ENCODE results near the gene ACTG2. TPM values are rescaled to one million over a fixed set of nuclear protein-coding genes. Genes with fewer than 3 reads are reported as not detected.

Gene ACTG2
- total and polyA plus RNA-seq, 2 experiments from 2014 or later = 20.3 to 41.1 TPM

DNA sequence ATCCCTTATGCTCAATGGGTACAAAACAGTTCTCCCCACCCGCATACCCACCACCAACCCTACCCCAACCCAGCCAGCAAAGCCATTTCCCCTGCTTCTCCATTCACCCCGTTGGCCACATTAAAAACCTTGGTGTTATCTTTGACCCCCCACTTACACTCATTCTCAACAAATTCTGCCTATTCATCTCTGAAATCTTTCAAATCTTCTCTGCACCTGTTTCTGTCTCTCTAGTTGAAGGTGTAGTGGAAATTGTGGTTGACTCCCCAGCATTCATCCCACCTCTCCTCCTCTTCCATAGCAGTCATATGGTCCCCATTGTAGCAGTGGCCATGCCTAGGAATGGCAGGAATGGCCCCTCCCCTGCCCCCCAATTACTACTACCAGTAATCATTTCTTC, 71.4 kb downstream of the ACTG2 start:
- H3K4me2 ChIP-seq = no peak overlapping the region
- H3K27me3 ChIP-seq = no peaks in the 10 kb centered on the region
- H2AFZ ChIP-seq = no peak overlapping the region
- no peaks in the 10 kb centered on the region for H4K20me1 ChIP-seq (ENCODE audit: insufficient read depth, poor library complexity, severe bottlenecking)
- H3K27ac ChIP-seq = peak overlapping the region; percentile 4
- H3K9me2 ChIP-seq (replicated peaks; ENCODE audit: insufficient read depth) = no peaks in the 10 kb centered on the region
- TF ChIP-seq EZH2 (IDR thresholded peaks at IDR 0.05; ENCODE audit: borderline replicate concordance) = no peak
- no peak for TF ChIP-seq EZH2phosphoT487 (IDR thresholded peaks at IDR 0.05; ENCODE audit: low read depth, severe bottlenecking, unreplicated experiment)
- TF ChIP-seq, protein P1, sequence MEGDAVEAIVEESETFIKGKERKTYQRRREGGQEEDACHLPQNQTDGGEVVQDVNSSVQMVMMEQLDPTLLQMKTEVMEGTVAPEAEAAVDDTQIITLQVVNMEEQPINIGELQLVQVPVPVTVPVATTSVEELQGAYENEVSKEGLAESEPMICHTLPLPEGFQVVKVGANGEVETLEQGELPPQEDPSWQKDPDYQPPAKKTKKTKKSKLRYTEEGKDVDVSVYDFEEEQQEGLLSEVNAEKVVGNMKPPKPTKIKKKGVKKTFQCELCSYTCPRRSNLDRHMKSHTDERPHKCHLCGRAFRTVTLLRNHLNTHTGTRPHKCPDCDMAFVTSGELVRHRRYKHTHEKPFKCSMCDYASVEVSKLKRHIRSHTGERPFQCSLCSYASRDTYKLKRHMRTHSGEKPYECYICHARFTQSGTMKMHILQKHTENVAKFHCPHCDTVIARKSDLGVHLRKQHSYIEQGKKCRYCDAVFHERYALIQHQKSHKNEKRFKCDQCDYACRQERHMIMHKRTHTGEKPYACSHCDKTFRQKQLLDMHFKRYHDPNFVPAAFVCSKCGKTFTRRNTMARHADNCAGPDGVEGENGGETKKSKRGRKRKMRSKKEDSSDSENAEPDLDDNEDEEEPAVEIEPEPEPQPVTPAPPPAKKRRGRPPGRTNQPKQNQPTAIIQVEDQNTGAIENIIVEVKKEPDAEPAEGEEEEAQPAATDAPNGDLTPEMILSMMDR (IDR thresholded peaks at IDR 0.05; ENCODE audit: poor library complexity) = no peak
- H3K4me1 ChIP-seq (ENCODE audit: insufficient read depth) = no peaks in the 10 kb centered on the region
- no peaks in the 10 kb centered on the region for H3K36me3 ChIP-seq (replicated peaks; ENCODE audit: insufficient read depth, low read depth)
- H3K79me2 ChIP-seq = no peaks in the 10 kb centered on the region
- H3K4me3 ChIP-seq = no peak overlapping the region
- DNase-seq (ENCODE audit: low spot score) = no peak
- H3K9me3 ChIP-seq (ENCODE audit: low read depth) = no peaks in the 10 kb centered on the region
- WGBS (ENCODE audit: low lambda C conversion rate, missing lambda C conversion rate) = 90% methylated on average over 2 of the region's 2 CpGs

DNA sequence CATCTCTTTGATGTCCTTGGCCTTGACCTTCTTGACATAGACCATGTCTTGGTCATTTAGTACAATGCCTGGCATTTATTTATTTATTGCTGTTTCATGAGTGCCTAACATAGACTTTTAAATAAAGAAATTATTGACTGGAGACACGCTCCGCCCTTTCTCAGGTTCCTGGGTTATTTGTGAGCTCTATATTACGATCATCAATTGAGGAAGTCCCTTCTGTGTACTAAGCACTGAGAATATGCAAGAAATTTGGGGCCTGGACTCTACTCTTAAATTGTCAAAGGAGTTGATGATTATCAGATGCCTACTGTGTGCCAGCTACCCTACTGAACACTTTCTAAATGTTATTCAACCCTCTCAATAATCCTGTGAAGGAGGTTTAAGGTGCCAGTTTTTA, 72.2 kb downstream of the ACTG2 start:
- 96% methylated on average over 3 of the region's 3 CpGs for WGBS (ENCODE audit: low lambda C conversion rate, missing lambda C conversion rate)
- H3K27me3 ChIP-seq = no peaks in the 10 kb centered on the region
- no peaks in the 10 kb centered on the region for H4K20me1 ChIP-seq (ENCODE audit: insufficient read depth, poor library complexity, severe bottlenecking)
- H3K36me3 ChIP-seq (replicated peaks; ENCODE audit: insufficient read depth, low read depth) = no peaks in the 10 kb centered on the region
- H3K4me2 ChIP-seq = no peak overlapping the region
- no peaks in the 10 kb centered on the region for H3K79me2 ChIP-seq
- H3K9me2 ChIP-seq (replicated peaks; ENCODE audit: insufficient read depth) = no peaks in the 10 kb centered on the region
- TF ChIP-seq EZH2phosphoT487 (IDR thresholded peaks at IDR 0.05; ENCODE audit: low read depth, severe bottlenecking, unreplicated experiment) (no peak), EZH2 (IDR thresholded peaks at IDR 0.05; ENCODE audit: borderline replicate concordance) (no peak)
- TF ChIP-seq, protein P1 (IDR thresholded peaks at IDR 0.05; ENCODE audit: poor library complexity) = no peak
- H2AFZ ChIP-seq = no peak overlapping the region
- H3K27ac ChIP-seq = no peak overlapping the region
- no peaks in the 10 kb centered on the region for H3K9me3 ChIP-seq (ENCODE audit: low read depth)
- no peak for DNase-seq (ENCODE audit: low spot score)
- no peak overlapping the region for H3K4me3 ChIP-seq
- no peaks in the 10 kb centered on the region for H3K4me1 ChIP-seq (ENCODE audit: insufficient read depth)

DNA sequence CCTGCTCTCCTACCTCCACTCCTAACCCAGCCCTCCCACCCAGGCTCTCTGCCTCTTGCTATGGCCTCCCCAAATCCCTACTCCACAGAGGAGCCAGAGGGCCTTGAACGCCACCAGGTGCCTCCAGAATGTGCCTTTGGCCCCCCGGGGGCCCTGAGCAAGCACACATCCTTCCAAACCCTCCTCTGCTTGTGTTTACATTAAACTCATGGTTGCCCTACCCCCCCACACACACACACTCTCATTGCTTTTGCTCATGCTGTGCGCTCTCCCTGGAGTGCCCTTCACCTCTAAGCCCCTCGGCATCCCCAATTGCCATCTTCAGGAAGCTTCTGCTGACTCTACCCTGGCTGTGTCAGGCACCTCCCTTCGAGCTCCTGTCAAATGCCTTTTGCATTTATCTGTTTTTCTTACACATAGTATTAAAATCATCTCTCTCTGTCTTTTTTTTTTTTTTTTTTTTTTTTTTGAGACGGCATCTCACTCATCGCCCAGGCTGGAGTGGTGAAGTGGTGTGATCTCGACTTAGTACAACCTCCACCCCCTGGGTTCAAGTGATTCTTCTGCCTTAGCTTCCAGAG, 75.6 kb downstream of the ACTG2 start:
- Histone ChIP-seq H3K27ac (no peak overlapping the region), H3K36me3 (replicated peaks; ENCODE audit: insufficient read depth, low read depth) (no peaks in the 10 kb centered on the region), H2AFZ (no peak overlapping the region), H3K79me2 (no peaks in the 10 kb centered on the region), H3K4me1 (ENCODE audit: insufficient read depth) (no peaks in the 10 kb centered on the region), H3K9me2 (replicated peaks; ENCODE audit: insufficient read depth) (no peaks in the 10 kb centered on the region), H3K9me3 (ENCODE audit: low read depth) (no peaks in the 10 kb centered on the region), H3K27me3 (no peaks in the 10 kb centered on the region), H3K4me3 (no peak overlapping the region), H4K20me1 (ENCODE audit: insufficient read depth, poor library complexity, severe bottlenecking) (no peaks in the 10 kb centered on the region), H3K4me2 (no peak overlapping the region)
- 88% methylated on average over 7 of the region's 8 CpGs for WGBS (ENCODE audit: low lambda C conversion rate, missing lambda C conversion rate)
- no peak for DNase-seq (ENCODE audit: low spot score)
- TF ChIP-seq, protein P1 (IDR thresholded peaks at IDR 0.05; ENCODE audit: poor library complexity) = no peak
- TF ChIP-seq EZH2phosphoT487 (IDR thresholded peaks at IDR 0.05; ENCODE audit: low read depth, severe bottlenecking, unreplicated experiment) (no peak), EZH2 (IDR thresholded peaks at IDR 0.05; ENCODE audit: borderline replicate concordance) (no peak)

Data from hepatocyte (in vitro differentiated cells).